OCI-LY7 (cell line): ENCODE data around the gene SERPING1. TPM values are rescaled to one million over a fixed set of nuclear protein-coding genes. Genes with fewer than 3 reads are reported as not detected.

Experiments
- BruUV-seq: library from RNA; stranded (reverse); fragments of 400-500 nt; replicated peaks from 2 replicates; lab custom pipeline; 2021; lab: Mats Ljungman, UMichigan
- CTCF ChIA-PET: fragments of 300-600 bp; sonication (Branson Sonifier 250); formaldehyde crosslinking; loops from one replicate; lab custom pipeline; 2022; ENCODE audit warnings: antibody characterized with exemption; ENCODE audit not compliant: unreplicated experiment; lab: Charles Lee
- POLR2A ChIA-PET: fragments of 300-600 bp; sonication (Branson Sonifier 250); formaldehyde crosslinking; loops from one replicate; lab custom pipeline; 2022; ENCODE audit warnings: antibody characterized with exemption; lab: Charles Lee
- DNase-seq: peaks from one replicate; pipeline ENCODE4 v3.0.0-alpha.2; 2015; ENCODE audit warnings: low spot score
- H2AFZ ChIP-seq: fragments of 200-600 bp; sonication (generic), shearing (Covaris generic); 2 replicates; pipeline ENCODE4 v1.6.1; 2014; ENCODE audit warnings: mild to moderate bottlenecking, antibody characterized with exemption, low read length, moderate library complexity
- H3K27ac ChIP-seq: fragments of 200-600 bp; sonication (generic); 2 replicates; pipeline ENCODE4 v1.5.1; 2014; ENCODE audit warnings: mixed run types, low read depth, mild to moderate bottlenecking, moderate library complexity, low read length, inconsistent platforms; ENCODE audit not compliant: poor library complexity, severe bottlenecking
- H3K36me3 ChIP-seq: fragments of 200-600 bp; sonication (generic); 2 replicates; pipeline ENCODE4 v1.6.1; 2014; ENCODE audit warnings: mild to moderate bottlenecking, antibody characterized with exemption, low read length, moderate library complexity, mixed read lengths; ENCODE audit not compliant: insufficient read depth
- H3K4me1 ChIP-seq: fragments of 200-600 bp; sonication (generic); 2 replicates; pipeline ENCODE4 v1.5.1; 2014; ENCODE audit warnings: mild to moderate bottlenecking, low read length; ENCODE audit not compliant: insufficient read depth, poor library complexity, severe bottlenecking
- H3K4me2 ChIP-seq: fragments of 200-600 bp; sonication (generic); 2 replicates; pipeline ENCODE4 v1.6.1; 2014; ENCODE audit warnings: mild to moderate bottlenecking, low read length
- H3K4me3 ChIP-seq: fragments of 200-600 bp; sonication (generic); 2 replicates; pipeline ENCODE4 v1.5.1; 2014; ENCODE audit warnings: mild to moderate bottlenecking, low read depth, low read length; ENCODE audit not compliant: poor library complexity, severe bottlenecking
- H3K79me2 ChIP-seq: fragments of 200-600 bp; sonication (generic); 2 replicates; pipeline ENCODE4 v1.6.1; 2016; ENCODE audit warnings: low read depth, mild to moderate bottlenecking, low read length, moderate library complexity, mixed read lengths; ENCODE audit not compliant: insufficient read depth
- H3K9me2 ChIP-seq: fragments of 200-600 bp; sonication (generic); 2 replicates; pipeline ENCODE4 v1.6.1; 2016; ENCODE audit warnings: mild to moderate bottlenecking, low read length, mixed read lengths; ENCODE audit not compliant: insufficient read depth
- H3K9me3 ChIP-seq: fragments of 200-600 bp; sonication (generic); 2 replicates; pipeline ENCODE4 v1.6.1; 2014; ENCODE audit warnings: mild to moderate bottlenecking, mixed run types, low read length, mixed read lengths
- H4K20me1 ChIP-seq: fragments of 200-600 bp; sonication (generic); 2 replicates; pipeline ENCODE4 v1.6.1; 2014; ENCODE audit warnings: mild to moderate bottlenecking, antibody characterized with exemption, low read length, moderate library complexity, mixed read lengths; ENCODE audit not compliant: insufficient read depth
- CTCF ChIP-seq: fragments of 200-600 bp; sonication (generic); conservative IDR thresholded peaks from 2 replicates; pipeline ENCODE4 v1.5.1; 2014; ENCODE audit warnings: mild to moderate bottlenecking, antibody characterized with exemption, low read length, moderate library complexity, mixed read lengths
- EZH2phosphoT487 ChIP-seq: fragments of 200-600 bp; sonication (generic); IDR thresholded peaks from 2 replicates; pipeline ENCODE4 v1.6.1; 2018; ENCODE audit warnings: low read depth, borderline replicate concordance, mild to moderate bottlenecking, mixed run types, antibody characterized with exemption, low read length, moderate library complexity, mixed read lengths
- intact Hi-C: fragments of 100-400 bp; cut with micrococcal nuclease; formaldehyde crosslinking; loops from one replicate; pipeline ENCODE4 v1.10.0; 2022; ENCODE audit not compliant: unreplicated experiment
- total RNA-seq, 2 experiments: library from RNA; depleted of rRNA in 1 of 2; stranded (reverse); fragments of >200 nt in 1 of 2; shearing (Covaris generic) in 1 of 2; gene quantifications; 2 replicates each; pipeline ENCODE4 v1.2.3, GENCODE V29; 2014 to 2022

SERPING1 gene
- total RNA-seq, 2 experiments from 2014 or later, result not detected

- Histone ChIP-seq H3K4me3 (no peak overlapping the region), H3K4me1 (peaks cover 36% of the 10 kb centered on the region), H3K36me3 (no peaks in the 10 kb centered on the region), H3K27ac (no peak overlapping the region), H2AFZ (peak overlapping the region; percentile 65), H3K9me2 (no peaks in the 10 kb centered on the region), H3K4me2 (peak overlapping the region; percentile 56), H3K9me3 (no peaks in the 10 kb centered on the region), H4K20me1 (no peaks in the 10 kb centered on the region), H3K79me2 (no peaks in the 10 kb centered on the region)
- peak; percentile 69 for DNase-seq
- CTCF ChIA-PET, result interaction anchor here (0.5 to 2.4 kb wide), 10 partner anchors 21 to 316 kb away, joined by 3 to 19 read pairs (median 6); partner anchors contain the start of genes TNKS1BP1, UBE2L6 and ZDHHC5
- POLR2A ChIA-PET, result interaction anchor here (0.6 to 2.6 kb wide), 7 partner anchors 11 to 466 kb away, joined by 4 to 12 read pairs (median 6); partner anchors contain the start of gene UBE2L6
- TF ChIP-seq CTCF (peak; percentile 80), EZH2phosphoT487 (no peak)
- intact Hi-C loops, result loop anchor here (1.0 to 5.0 kb wide), 5 partner anchors 73 to 296 kb away; partner anchors contain the start of gene TIMM10
- no TSS peak for BruUV-seq
Observed at GRCh38 chr11:57641011-57641807, 43.7 kb downstream of the SERPING1 start.

- no peaks in the 10 kb centered on the region for H3K9me2 ChIP-seq
- CTCF ChIA-PET, result interaction anchor here (0.7 to 2.0 kb wide), 5 partner anchors 76 to 187 kb away, joined by 3 to 10 read pairs (median 4); partner anchors contain the start of genes RTN4RL2 and UBE2L6
- peaks cover 41% of the 10 kb centered on the region for H3K4me1 ChIP-seq
- intact Hi-C loops, result loop anchor here (1.0 to 5.0 kb wide), 2 partner anchors 151 to 158 kb away; no protein-coding TSS in a partner anchor
- TF ChIP-seq CTCF (no peak), EZH2phosphoT487 (no peak)
- no peaks in the 10 kb centered on the region for H3K36me3 ChIP-seq
- no peak overlapping the region for H3K27ac ChIP-seq
- no peaks in the 10 kb centered on the region for H3K9me3 ChIP-seq
- DNase-seq, result no peak
- no peaks in the 10 kb centered on the region for H3K79me2 ChIP-seq
- no peak overlapping the region for H2AFZ ChIP-seq
- H4K20me1 ChIP-seq, result no peaks in the 10 kb centered on the region
- BruUV-seq, result no TSS peak
- H3K4me3 ChIP-seq, result no peak overlapping the region
- POLR2A ChIA-PET, result interaction anchor here (0.6 to 1.4 kb wide), 4 partner anchors 9 to 319 kb away, joined by 3 to 4 read pairs (median 4); partner anchors contain the start of gene TNKS1BP1
- H3K4me2 ChIP-seq, result no peak overlapping the region
Observed at GRCh38 chr11:57643802-57644201, 46.3 kb downstream of the SERPING1 start.
